HepG2 (cell line): ENCODE data around the gene NECTIN2. TPM values are rescaled to one million over a fixed set of nuclear protein-coding genes. Genes with fewer than 3 reads are reported as not detected.
A peak's percentile ranks its signal among the peaks of the same experiment; 100 is the strongest.

Source experiments
- AGO1 ChIP-seq: fragments of 200-400 bp; formaldehyde crosslinking; IDR thresholded peaks from 2 replicates; pipeline ENCODE4 v1.6.1; 2017; ENCODE audit warnings: mild to moderate bottlenecking, low read depth, low read length, moderate library complexity; ENCODE audit not compliant: poor library complexity, severe bottlenecking
- CBFB ChIP-seq: sonication (generic); formaldehyde crosslinking; IDR thresholded peaks from 2 replicates; pipeline ENCODE4 v1.4.0; 2020; ENCODE audit warnings: missing genetic modification reagents
- PRPF4 ChIP-seq: fragments of 200-400 bp; formaldehyde crosslinking; IDR thresholded peaks from 2 replicates; pipeline ENCODE4 v1.6.1; 2016; ENCODE audit warnings: low read length, low read depth; ENCODE audit not compliant: poor library complexity, severe bottlenecking
- SETDB1 ChIP-seq: sonication (generic); formaldehyde crosslinking; IDR thresholded peaks from 2 replicates; pipeline ENCODE4 v1.5.1; 2020; ENCODE audit warnings: missing genetic modification reagents, mild to moderate bottlenecking, borderline replicate concordance
- SNAPC2 ChIP-seq: sonication (generic); formaldehyde crosslinking; IDR thresholded peaks from 2 replicates; pipeline ENCODE4 v1.8.1; 2022; ENCODE audit warnings: mild to moderate bottlenecking, missing genetic modification reagents
- SRSF1 ChIP-seq: fragments of 200-400 bp; formaldehyde crosslinking; optimal IDR thresholded peaks from 2 replicates; pipeline ENCODE3; 2017; ENCODE audit warnings: mild to moderate bottlenecking, low read depth, low read length, moderate library complexity
- ZNF790 ChIP-seq: sonication (generic); formaldehyde crosslinking; IDR thresholded peaks from 2 replicates; pipeline ENCODE4 v1.8.0; 2022; ENCODE audit warnings: missing genetic modification reagents, mild to moderate bottlenecking, borderline replicate concordance
- polyA plus RNA-seq, 8 experiments: library from polyadenylated mRNA; depleted of rRNA in 3 of 8; stranded (reverse) in 7 of 8; unstranded in 1 of 8; fragments of >200 nt; fragmentation: Illumina TruSeq in 4 of 8; extraction: Trizol in 4 of 8; gene quantifications; 2 replicates each; pipeline versions ENCODE4 v1.2.1 to v1.2.3, GENCODE V29; 2011 to 2016; ENCODE audit warnings: low read depth in 4 of 8, missing spikeins in 1 of 8, mixed read lengths in 1 of 8; ENCODE audit not compliant: insufficient read depth in 1 of 8
- total RNA-seq, 5 experiments: library from RNA; depleted of rRNA; stranded (reverse); fragments of >200 nt; fragmentation: Illumina TruSeq; extraction: Trizol; gene quantifications; 2 replicates each; pipeline ENCODE4 v1.2.3, GENCODE V29; 2016; ENCODE audit warnings: low read depth in 1 of 5
- TF ChIP-seq, protein P1 (sequence below): sonication (generic); formaldehyde crosslinking; IDR thresholded peaks from 2 replicates; pipeline ENCODE4 v1.5.1; 2020; ENCODE audit warnings: missing genetic modification reagents, mild to moderate bottlenecking, borderline replicate concordance
- TF ChIP-seq, protein P2 (sequence below): sonication (generic); formaldehyde crosslinking; IDR thresholded peaks from 2 replicates; pipeline ENCODE4; 2020; ENCODE audit warnings: missing genetic modification reagents, mild to moderate bottlenecking, borderline replicate concordance
- TF ChIP-seq, protein P3 (sequence below): sonication (generic); formaldehyde crosslinking; IDR thresholded peaks from 2 replicates; pipeline ENCODE4 v1.8.0; 2022; ENCODE audit warnings: mild to moderate bottlenecking, missing genetic modification reagents, borderline replicate concordance
- TF ChIP-seq, protein P4 (sequence below): sonication (generic); formaldehyde crosslinking; IDR thresholded peaks from 2 replicates; pipeline ENCODE4 v1.8.1; 2023; ENCODE audit warnings: mild to moderate bottlenecking, inconsistent platforms, moderate library complexity, missing genetic modification reagents, borderline replicate concordance
- TF ChIP-seq, protein P5 (sequence below): sonication (generic); formaldehyde crosslinking; IDR thresholded peaks from 2 replicates; pipeline ENCODE4 v1.4.0; 2020; ENCODE audit warnings: missing genetic modification reagents
- TF ChIP-seq, protein P6 (sequence below): sonication (generic); formaldehyde crosslinking; IDR thresholded peaks from 2 replicates; pipeline ENCODE4 v1.4.0; 2020; ENCODE audit warnings: mild to moderate bottlenecking, missing genetic modification reagents
- TF ChIP-seq, protein P7 (sequence below): IDR thresholded peaks from 2 replicates; pipeline ENCODE4 v1.6.1; 2016; ENCODE audit warnings: missing compliant biosample characterization, missing genetic modification reagents, borderline replicate concordance

Gene NECTIN2
- total and polyA plus RNA-seq, 2 of the 13 experiments (the other 11 are each of a cell fraction or from before 2014, with no cell fraction given) = 75.4 to 114 TPM

DNA sequence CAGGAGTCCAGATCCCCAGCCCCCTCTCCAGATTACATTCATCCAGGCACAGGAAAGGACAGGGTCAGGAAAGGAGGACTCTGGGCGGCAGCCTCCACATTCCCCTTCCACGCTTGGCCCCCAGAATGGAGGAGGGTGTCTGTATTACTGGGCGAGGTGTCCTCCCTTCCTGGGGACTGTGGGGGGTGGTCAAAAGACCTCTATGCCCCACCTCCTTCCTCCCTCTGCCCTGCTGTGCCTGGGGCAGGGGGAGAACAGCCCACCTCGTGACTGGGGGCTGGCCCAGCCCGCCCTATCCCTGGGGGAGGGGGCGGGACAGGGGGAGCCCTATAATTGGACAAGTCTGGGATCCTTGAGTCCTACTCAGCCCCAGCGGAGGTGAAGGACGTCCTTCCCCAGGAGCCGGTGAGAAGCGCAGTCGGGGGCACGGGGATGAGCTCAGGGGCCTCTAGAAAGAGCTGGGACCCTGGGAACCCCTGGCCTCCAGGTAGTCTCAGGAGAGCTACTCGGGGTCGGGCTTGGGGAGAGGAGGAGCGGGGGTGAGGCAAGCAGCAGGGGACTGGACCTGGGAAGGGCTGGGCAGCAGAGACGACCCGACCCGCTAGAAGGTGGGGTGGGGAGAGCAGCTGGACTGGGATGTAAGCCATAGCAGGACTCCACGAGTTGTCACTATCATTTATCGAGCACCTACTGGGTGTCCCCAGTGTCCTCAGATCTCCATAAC, 59.5 kb downstream of the NECTIN2 start, which contains the start of gene APOE (continued):
- TF ChIP-seq, protein P1, sequence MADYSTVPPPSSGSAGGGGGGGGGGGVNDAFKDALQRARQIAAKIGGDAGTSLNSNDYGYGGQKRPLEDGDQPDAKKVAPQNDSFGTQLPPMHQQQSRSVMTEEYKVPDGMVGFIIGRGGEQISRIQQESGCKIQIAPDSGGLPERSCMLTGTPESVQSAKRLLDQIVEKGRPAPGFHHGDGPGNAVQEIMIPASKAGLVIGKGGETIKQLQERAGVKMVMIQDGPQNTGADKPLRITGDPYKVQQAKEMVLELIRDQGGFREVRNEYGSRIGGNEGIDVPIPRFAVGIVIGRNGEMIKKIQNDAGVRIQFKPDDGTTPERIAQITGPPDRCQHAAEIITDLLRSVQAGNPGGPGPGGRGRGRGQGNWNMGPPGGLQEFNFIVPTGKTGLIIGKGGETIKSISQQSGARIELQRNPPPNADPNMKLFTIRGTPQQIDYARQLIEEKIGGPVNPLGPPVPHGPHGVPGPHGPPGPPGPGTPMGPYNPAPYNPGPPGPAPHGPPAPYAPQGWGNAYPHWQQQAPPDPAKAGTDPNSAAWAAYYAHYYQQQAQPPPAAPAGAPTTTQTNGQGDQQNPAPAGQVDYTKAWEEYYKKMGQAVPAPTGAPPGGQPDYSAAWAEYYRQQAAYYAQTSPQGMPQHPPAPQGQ (CRISPR knock-in tag) = no peak
- no peak for TF ChIP-seq SRSF1
- TF ChIP-seq PRPF4 = no peak
- TF ChIP-seq, protein P2, sequence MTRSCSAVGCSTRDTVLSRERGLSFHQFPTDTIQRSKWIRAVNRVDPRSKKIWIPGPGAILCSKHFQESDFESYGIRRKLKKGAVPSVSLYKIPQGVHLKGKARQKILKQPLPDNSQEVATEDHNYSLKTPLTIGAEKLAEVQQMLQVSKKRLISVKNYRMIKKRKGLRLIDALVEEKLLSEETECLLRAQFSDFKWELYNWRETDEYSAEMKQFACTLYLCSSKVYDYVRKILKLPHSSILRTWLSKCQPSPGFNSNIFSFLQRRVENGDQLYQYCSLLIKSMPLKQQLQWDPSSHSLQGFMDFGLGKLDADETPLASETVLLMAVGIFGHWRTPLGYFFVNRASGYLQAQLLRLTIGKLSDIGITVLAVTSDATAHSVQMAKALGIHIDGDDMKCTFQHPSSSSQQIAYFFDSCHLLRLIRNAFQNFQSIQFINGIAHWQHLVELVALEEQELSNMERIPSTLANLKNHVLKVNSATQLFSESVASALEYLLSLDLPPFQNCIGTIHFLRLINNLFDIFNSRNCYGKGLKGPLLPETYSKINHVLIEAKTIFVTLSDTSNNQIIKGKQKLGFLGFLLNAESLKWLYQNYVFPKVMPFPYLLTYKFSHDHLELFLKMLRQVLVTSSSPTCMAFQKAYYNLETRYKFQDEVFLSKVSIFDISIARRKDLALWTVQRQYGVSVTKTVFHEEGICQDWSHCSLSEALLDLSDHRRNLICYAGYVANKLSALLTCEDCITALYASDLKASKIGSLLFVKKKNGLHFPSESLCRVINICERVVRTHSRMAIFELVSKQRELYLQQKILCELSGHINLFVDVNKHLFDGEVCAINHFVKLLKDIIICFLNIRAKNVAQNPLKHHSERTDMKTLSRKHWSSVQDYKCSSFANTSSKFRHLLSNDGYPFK (CRISPR knock-in tag) = no peak
- TF ChIP-seq, protein P3, sequence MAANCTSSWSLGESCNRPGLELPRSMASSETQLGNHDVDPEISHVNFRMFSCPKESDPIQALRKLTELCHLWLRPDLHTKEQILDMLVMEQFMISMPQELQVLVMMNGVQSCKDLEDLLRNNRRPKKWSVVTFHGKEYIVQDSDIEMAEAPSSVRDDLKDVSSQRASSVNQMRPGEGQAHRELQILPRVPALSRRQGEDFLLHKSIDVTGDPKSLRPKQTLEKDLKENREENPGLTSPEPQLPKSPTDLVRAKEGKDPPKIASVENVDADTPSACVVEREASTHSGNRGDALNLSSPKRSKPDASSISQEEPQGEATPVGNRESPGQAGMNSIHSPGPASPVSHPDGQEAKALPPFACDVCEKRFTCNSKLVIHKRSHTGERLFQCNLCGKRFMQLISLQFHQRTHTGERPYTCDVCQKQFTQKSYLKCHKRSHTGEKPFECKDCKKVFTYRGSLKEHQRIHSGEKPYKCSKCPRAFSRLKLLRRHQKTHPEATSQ (CRISPR knock-in tag) = no peak
- TF ChIP-seq, protein P4, sequence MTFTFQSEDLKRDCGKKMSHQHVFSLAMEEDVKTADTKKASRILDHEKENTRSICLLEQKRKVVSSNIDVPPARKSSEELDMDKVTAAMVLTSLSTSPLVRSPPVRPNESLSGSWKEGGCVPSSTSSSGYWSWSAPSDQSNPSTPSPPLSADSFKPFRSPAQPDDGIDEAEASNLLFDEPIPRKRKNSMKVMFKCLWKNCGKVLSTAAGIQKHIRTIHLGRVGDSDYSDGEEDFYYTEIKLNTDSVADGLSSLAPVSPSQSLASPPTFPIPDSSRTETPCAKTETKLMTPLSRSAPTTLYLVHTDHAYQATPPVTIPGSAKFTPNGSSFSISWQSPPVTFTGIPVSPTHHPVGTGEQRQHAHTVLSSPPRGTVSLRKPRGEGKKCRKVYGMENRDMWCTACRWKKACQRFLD (CRISPR knock-in tag) = no peak
- TF ChIP-seq, protein P5, sequence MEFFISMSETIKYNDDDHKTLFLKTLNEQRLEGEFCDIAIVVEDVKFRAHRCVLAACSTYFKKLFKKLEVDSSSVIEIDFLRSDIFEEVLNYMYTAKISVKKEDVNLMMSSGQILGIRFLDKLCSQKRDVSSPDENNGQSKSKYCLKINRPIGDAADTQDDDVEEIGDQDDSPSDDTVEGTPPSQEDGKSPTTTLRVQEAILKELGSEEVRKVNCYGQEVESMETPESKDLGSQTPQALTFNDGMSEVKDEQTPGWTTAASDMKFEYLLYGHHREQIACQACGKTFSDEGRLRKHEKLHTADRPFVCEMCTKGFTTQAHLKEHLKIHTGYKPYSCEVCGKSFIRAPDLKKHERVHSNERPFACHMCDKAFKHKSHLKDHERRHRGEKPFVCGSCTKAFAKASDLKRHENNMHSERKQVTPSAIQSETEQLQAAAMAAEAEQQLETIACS (CRISPR knock-in tag) = no peak
- no peak for TF ChIP-seq CBFB (CRISPR knock-in tag)
- TF ChIP-seq, protein P6, sequence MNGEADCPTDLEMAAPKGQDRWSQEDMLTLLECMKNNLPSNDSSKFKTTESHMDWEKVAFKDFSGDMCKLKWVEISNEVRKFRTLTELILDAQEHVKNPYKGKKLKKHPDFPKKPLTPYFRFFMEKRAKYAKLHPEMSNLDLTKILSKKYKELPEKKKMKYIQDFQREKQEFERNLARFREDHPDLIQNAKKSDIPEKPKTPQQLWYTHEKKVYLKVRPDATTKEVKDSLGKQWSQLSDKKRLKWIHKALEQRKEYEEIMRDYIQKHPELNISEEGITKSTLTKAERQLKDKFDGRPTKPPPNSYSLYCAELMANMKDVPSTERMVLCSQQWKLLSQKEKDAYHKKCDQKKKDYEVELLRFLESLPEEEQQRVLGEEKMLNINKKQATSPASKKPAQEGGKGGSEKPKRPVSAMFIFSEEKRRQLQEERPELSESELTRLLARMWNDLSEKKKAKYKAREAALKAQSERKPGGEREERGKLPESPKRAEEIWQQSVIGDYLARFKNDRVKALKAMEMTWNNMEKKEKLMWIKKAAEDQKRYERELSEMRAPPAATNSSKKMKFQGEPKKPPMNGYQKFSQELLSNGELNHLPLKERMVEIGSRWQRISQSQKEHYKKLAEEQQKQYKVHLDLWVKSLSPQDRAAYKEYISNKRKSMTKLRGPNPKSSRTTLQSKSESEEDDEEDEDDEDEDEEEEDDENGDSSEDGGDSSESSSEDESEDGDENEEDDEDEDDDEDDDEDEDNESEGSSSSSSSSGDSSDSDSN = peak; percentile 56
- TF ChIP-seq SETDB1 (CRISPR knock-in tag) = no peak
- TF ChIP-seq, protein P7, sequence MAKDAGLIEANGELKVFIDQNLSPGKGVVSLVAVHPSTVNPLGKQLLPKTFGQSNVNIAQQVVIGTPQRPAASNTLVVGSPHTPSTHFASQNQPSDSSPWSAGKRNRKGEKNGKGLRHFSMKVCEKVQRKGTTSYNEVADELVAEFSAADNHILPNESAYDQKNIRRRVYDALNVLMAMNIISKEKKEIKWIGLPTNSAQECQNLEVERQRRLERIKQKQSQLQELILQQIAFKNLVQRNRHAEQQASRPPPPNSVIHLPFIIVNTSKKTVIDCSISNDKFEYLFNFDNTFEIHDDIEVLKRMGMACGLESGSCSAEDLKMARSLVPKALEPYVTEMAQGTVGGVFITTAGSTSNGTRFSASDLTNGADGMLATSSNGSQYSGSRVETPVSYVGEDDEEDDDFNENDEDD (CRISPR knock-in tag) = 0 out of 2 replicates have a peak, but pooled peaks have one; percentile 17
- peak; percentile 92 for TF ChIP-seq AGO1
- TF ChIP-seq ZNF790 (CRISPR knock-in tag) = 0 out of 2 replicates have a peak, but pooled peaks have one; percentile 63
- TF ChIP-seq SNAPC2 (CRISPR knock-in tag) = 0 out of 2 replicates have a peak, but pooled peaks have one; percentile 68
